AG10803 (cell line): Measurements from ENCODE around the gene SIDT2.

Source experiments
- DNase-seq: peaks from one replicate; pipeline ENCODE4 v3.0.0; 2010; ENCODE audit warnings: low read depth
- H3K4me3 ChIP-seq: 2 replicates; pipeline ENCODE4 v1.5.1; 2011; ENCODE audit warnings: mild to moderate bottlenecking, low read length, control low read depth
- TF ChIP-seq, protein P1 (sequence below): conservative IDR thresholded peaks from 2 replicates; pipeline ENCODE4 v1.5.1; 2011; ENCODE audit warnings: mild to moderate bottlenecking, low read length, control low read depth, inconsistent platforms

SIDT2 gene

DNA sequence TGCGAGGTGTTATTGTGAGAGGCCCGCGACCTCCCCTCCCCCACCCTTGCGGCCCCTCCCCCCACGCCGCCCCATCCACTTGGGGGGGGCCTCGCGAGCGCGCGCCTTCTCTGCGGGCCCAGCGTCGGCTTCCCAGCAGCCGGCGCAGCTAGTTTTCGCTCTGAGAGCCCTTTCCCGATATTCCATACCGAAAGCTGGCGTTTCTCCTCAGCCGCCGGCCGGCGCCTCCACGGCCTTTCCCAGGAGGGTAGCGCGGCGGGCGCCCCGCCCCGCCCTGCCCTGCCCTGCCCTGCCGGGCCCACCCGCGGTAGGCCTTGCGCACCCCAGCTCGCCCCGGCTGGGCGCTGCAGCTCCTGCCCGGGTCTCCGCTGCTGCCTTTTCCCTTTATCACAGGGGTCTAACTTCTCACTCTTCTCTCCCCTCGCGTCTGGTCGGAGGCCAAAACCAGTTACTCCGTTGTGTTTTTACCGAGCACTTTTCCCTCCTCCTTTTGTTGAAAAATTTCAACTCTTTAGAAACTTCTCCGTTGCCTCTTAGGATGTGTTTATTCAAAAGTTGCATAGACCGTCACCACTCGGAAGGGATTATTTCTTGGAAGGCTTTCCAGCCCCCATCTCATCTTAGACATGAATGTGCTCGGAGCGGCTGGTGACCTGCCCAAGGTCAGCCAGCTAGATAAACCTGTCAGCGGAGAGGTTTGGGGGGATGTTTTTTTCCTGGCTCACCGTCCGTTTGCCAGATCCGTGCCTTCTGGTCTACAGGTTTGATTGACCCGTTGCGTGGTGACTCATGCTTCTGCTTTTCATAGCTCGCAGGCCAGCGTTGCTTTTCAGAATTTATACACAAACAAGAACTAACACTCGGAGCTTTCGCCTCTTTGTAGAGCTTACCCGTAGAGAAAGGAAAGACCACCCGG, 33.8 kb upstream of the SIDT2 start:
- TF ChIP-seq, protein P1, sequence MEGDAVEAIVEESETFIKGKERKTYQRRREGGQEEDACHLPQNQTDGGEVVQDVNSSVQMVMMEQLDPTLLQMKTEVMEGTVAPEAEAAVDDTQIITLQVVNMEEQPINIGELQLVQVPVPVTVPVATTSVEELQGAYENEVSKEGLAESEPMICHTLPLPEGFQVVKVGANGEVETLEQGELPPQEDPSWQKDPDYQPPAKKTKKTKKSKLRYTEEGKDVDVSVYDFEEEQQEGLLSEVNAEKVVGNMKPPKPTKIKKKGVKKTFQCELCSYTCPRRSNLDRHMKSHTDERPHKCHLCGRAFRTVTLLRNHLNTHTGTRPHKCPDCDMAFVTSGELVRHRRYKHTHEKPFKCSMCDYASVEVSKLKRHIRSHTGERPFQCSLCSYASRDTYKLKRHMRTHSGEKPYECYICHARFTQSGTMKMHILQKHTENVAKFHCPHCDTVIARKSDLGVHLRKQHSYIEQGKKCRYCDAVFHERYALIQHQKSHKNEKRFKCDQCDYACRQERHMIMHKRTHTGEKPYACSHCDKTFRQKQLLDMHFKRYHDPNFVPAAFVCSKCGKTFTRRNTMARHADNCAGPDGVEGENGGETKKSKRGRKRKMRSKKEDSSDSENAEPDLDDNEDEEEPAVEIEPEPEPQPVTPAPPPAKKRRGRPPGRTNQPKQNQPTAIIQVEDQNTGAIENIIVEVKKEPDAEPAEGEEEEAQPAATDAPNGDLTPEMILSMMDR, result no peak
- H3K4me3 ChIP-seq, result peak overlapping the region; percentile 93
- DNase-seq, result peak; percentile 61

DNA sequence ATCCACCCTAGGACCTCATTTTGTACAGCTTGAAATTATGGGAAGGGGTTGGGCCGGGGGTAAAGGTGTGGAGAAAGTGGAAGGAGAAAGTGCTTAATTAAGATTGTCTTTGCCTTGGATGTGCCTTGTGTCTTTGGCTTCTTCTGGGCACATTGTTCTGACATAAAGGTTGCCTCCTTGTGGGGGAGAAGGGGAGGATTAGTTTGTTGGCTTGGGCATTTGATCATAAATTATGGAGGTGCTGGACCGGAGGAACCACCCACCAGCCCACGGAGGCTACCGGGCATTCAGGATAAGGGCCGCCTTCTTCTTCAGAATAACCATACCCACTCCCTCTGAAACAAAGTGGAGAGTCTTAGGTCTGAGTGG, 33.2 kb upstream of the SIDT2 start:
- H3K4me3 ChIP-seq, result peak overlapping the region; percentile 93
- peak; percentile 54 for DNase-seq
- TF ChIP-seq, protein P1, result peak; percentile 41

DNA sequence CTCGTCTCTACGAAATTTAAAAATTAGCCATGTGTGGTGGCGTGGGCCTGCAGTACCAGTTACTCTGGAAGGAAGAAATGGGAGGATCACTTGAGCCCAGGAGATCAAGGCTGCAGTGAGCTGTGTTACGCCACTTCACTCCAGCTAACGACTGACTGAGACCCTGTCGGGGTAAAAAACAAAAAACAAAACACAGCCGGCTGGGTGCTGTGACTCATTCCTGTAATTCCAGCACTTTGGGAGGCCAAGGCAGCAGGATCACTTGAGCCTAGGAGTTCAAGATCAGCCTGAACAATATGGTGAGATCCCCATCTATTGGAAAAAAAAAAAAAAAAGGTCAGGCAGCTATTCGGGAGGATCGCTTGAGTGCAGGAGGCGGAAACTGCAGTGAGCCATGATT, 32.0 kb upstream of the SIDT2 start:
- H3K4me3 ChIP-seq, result peak overlapping the region; percentile 22; the same call in 1 of the 2 replicates
- DNase-seq, result peak; percentile 21
- TF ChIP-seq, protein P1, result no peak

DNA sequence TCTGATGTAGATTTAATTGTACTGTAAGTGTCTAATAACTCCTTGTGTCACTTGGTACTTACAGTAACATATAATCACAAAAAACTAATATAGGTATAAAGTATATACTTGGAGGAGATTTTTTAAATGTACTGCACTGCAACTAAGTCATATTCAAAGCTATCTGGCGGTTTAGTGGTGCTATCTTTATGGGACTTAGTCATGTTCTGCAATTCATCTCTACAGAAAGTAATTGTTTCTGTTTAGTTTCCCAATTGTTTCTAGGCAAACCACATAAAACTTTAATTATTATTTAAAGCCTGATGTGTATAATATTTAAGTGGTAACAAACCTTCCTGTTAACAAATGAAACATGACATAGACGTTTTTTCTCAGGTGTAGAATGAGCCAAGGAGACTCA, 26.5 kb upstream of the SIDT2 start:
- DNase-seq, result no peak
- TF ChIP-seq, protein P1, result no peak
- H3K4me3 ChIP-seq, result no peak overlapping the region

DNA sequence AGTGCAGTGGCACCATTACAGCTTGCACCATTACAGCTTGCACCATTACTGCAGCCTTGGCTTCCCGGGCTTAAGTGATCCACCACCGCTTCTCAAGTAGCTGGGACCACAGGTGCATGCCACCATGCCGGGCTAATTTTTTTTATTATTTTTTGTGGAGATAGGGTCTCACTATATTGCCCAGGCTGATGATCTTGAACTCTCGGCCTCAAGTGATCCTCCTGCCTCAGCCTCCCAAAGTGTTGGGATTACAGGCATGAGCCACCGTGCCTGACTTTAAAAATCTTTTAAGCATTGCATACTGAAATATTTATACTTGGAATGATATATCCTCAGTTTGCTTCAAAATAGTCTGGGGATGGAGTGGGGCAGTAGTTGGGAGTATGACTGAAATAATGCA, 24.1 kb upstream of the SIDT2 start:
- H3K4me3 ChIP-seq, result no peak overlapping the region
- TF ChIP-seq, protein P1, result no peak
- DNase-seq, result no peak

DNA sequence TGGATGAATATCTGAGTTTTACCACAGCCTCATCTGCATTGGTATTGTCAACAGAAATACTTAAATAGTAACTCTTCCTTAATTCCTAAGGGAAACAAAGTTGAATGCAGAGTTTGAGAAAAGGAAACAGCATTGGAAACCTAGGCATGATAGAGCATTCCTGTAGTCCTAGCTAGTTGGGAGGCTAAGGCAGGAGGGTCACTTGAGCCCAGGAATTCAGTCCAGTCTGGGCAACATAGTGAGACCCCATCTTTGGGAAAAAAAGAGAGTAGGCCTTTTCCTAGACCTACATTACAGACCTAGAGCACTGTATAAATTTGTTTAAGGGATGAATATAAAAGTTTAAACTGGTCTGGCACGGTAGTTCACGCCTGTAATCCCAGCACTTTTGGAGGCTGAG, 21.0 kb upstream of the SIDT2 start:
- no peak overlapping the region for H3K4me3 ChIP-seq
- TF ChIP-seq, protein P1, result no peak
- DNase-seq, result no peak

DNA sequence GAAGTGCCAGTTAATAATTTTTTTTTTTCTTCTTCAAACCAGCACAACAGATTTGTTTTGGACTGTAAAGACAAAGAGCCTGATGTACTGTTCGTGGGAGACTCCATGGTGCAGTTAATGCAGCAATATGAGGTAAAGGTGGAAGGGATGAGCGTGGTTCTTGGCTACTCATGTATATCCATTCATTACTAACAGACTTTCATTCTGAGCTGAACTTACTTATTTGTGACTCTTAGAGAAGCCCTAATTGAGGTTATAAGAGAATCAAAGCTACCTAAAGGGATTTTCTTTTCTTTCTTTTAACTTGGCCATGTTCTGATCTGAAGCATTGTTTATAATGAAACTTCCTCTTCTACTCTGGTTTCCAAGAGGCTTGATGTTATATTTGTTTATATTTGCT, 18.7 kb upstream of the SIDT2 start:
- H3K4me3 ChIP-seq, result no peak overlapping the region
- no peak for DNase-seq
- TF ChIP-seq, protein P1, result no peak
